ENCODE measurements around the gene KLHL33.

- peak; percentile 58 to 78 (median 61) for TF ChIP-seq CTCF (IDR thresholded peaks at IDR 0.05)
- TF ChIP-seq POLR2AphosphoS5 (IDR thresholded peaks at IDR 0.05): no peak
- no peak for TF ChIP-seq EP300 (IDR thresholded peaks at IDR 0.05; ENCODE audit: low read depth)
- no peak for TF ChIP-seq POLR2A (IDR thresholded peaks at IDR 0.05)
Observed at GRCh38 chr14:20415782-20416206, 20.2 kb downstream of the KLHL33 start.
